ENCODE data around the gene WWOX. TPM values are rescaled to one million over a fixed set of nuclear protein-coding genes. Genes with fewer than 3 reads are reported as not detected.

WWOX gene
- total RNA-seq, 1 donor from 2014 or later, result 12.6 TPM

- H3K27me3 ChIP-seq (ENCODE audit: control insufficient read depth, insufficient read depth, low read length), result no peaks in the 10 kb centered on the region
- no peak overlapping the region for H3K4me3 ChIP-seq (ENCODE audit: low read depth, low read length)
- DNase-seq (ENCODE audit: low read depth), result no peak
- no peak for TF ChIP-seq CTCF (IDR thresholded peaks at IDR 0.05; ENCODE audit: insufficient read depth, low read length, severe bottlenecking)
- no peaks in the 10 kb centered on the region for H3K36me3 ChIP-seq (ENCODE audit: control insufficient read depth, insufficient read depth, low read length)
- no peak for FAIRE-seq
Measured at GRCh38 chr16:78822509-78822908, 723.1 kb downstream of the WWOX start.

- no peak for TF ChIP-seq CTCF (IDR thresholded peaks at IDR 0.05; ENCODE audit: insufficient read depth, low read length, severe bottlenecking)
- DNase-seq (ENCODE audit: low read depth), result no peak
- FAIRE-seq, result no peak
- Histone ChIP-seq H3K4me3 (ENCODE audit: low read depth, low read length) (no peak overlapping the region), H3K27me3 (ENCODE audit: control insufficient read depth, insufficient read depth, low read length) (no peaks in the 10 kb centered on the region), H3K36me3 (ENCODE audit: control insufficient read depth, insufficient read depth, low read length) (no peaks in the 10 kb centered on the region)
Measured at GRCh38 chr16:78823027-78823426, 723.6 kb downstream of the WWOX start.

GRCh38 chr16:78829280-78829679, 729.8 kb downstream of the WWOX start:
- TF ChIP-seq CTCF (IDR thresholded peaks at IDR 0.05; ENCODE audit: insufficient read depth, low read length, severe bottlenecking), result no peak
- FAIRE-seq (no peak), DNase-seq (ENCODE audit: low read depth) (no peak)
- H3K27me3 ChIP-seq (ENCODE audit: control insufficient read depth, insufficient read depth, low read length), result no peaks in the 10 kb centered on the region
- no peaks in the 10 kb centered on the region for H3K36me3 ChIP-seq (ENCODE audit: control insufficient read depth, insufficient read depth, low read length)
- H3K4me3 ChIP-seq (ENCODE audit: low read depth, low read length), result no peak overlapping the region

- DNase-seq (ENCODE audit: low read depth) (no peak), FAIRE-seq (no peak)
- H3K27me3 ChIP-seq (ENCODE audit: control insufficient read depth, insufficient read depth, low read length), result no peaks in the 10 kb centered on the region
- TF ChIP-seq CTCF (IDR thresholded peaks at IDR 0.05; ENCODE audit: insufficient read depth, low read length, severe bottlenecking), result no peak
- H3K36me3 ChIP-seq (ENCODE audit: control insufficient read depth, insufficient read depth, low read length), result no peaks in the 10 kb centered on the region
- no peak overlapping the region for H3K4me3 ChIP-seq (ENCODE audit: low read depth, low read length)
Measured at GRCh38 chr16:78830599-78830998, 731.1 kb downstream of the WWOX start.

GRCh38 chr16:78832100-78832499, 732.6 kb downstream of the WWOX start:
- DNase-seq (ENCODE audit: low read depth), result no peak
- Histone ChIP-seq H3K4me3 (ENCODE audit: low read depth, low read length) (no peak overlapping the region), H3K27me3 (ENCODE audit: control insufficient read depth, insufficient read depth, low read length) (no peaks in the 10 kb centered on the region), H3K36me3 (ENCODE audit: control insufficient read depth, insufficient read depth, low read length) (no peaks in the 10 kb centered on the region)
- FAIRE-seq, result no peak
- TF ChIP-seq CTCF (IDR thresholded peaks at IDR 0.05; ENCODE audit: insufficient read depth, low read length, severe bottlenecking), result no peak

GRCh38 chr16:78836802-78837491, 737.5 kb downstream of the WWOX start:
- Histone ChIP-seq H3K4me3 (ENCODE audit: low read depth, low read length) (no peak overlapping the region), H3K27me3 (ENCODE audit: control insufficient read depth, insufficient read depth, low read length) (no peaks in the 10 kb centered on the region), H3K36me3 (ENCODE audit: control insufficient read depth, insufficient read depth, low read length) (no peaks in the 10 kb centered on the region)
- FAIRE-seq (no peak), DNase-seq (ENCODE audit: low read depth) (no peak)
- TF ChIP-seq CTCF (IDR thresholded peaks at IDR 0.05; ENCODE audit: insufficient read depth, low read length, severe bottlenecking), result no peak

Measured in bronchial epithelial cell (primary cell).